ENCODE measurements around the gene G2E3. TPM values are rescaled to one million over a fixed set of nuclear protein-coding genes. Genes with fewer than 3 reads are reported as not detected.
A peak's percentile ranks its signal among the peaks of the same experiment; 100 is the strongest.

The G2E3 gene
- total and polyA plus RNA-seq, 4 donors: 2.4 to 14.0 (median 5.7) TPM

GRCh38 chr14:30656190-30656632 lies 97.3 kb downstream of the G2E3 start:
- Histone ChIP-seq H3K36me3 (ENCODE audit: control insufficient read depth in 4 of 4, insufficient read depth in 3 of 4, low read depth in 1 of 4, low read length in 3 of 4) (peaks cover 4 to 45% (median 25%) of the 10 kb centered on the region in 4 donors), H3K9me3 (ENCODE audit: control insufficient read depth in 4 of 4, low read length in 3 of 4) (no peaks in the 10 kb centered on the region), H3K4me1 (ENCODE audit: control insufficient read depth in 4 of 4, insufficient read depth in 4 of 4, low read length in 3 of 4) (peaks cover 0 to 7% (median 2%) of the 10 kb centered on the region in 4 donors), H3K27me3 (ENCODE audit: control insufficient read depth in 4 of 4, insufficient read depth in 4 of 4, low read length in 3 of 4) (no peaks in the 10 kb centered on the region), H3K4me3 (ENCODE audit: low read depth in 1 of 3, low read length in 3 of 3) (no peak overlapping the region), H3K27ac (ENCODE audit: low read depth in 1 of 2, low read length in 2 of 2) (peak overlapping the region in 1 of 2 donors; percentile 54), H3K9ac (ENCODE audit: low read depth in 1 of 2, low read length in 2 of 2) (no peak overlapping the region)
- DNase-seq (ENCODE audit: low spot score): peak; percentile 49
- 47% methylated on average over 8 of the region's 8 CpGs for WGBS
- TF ChIP-seq, protein P1, sequence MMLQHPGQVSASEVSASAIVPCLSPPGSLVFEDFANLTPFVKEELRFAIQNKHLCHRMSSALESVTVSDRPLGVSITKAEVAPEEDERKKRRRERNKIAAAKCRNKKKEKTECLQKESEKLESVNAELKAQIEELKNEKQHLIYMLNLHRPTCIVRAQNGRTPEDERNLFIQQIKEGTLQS (IDR thresholded peaks at IDR 0.05): no peak
- TF ChIP-seq RXRA (IDR thresholded peaks at IDR 0.05) (no peak), ZBTB33 (IDR thresholded peaks at IDR 0.05) (no peak), JUND (IDR thresholded peaks at IDR 0.05) (no peak), CTCF (IDR thresholded peaks at IDR 0.05; ENCODE audit: low read depth, low read length, missing input control) (peak; percentile 58), REST (IDR thresholded peaks at IDR 0.05) (no peak), SP1 (IDR thresholded peaks at IDR 0.05) (no peak), RAD21 (IDR thresholded peaks at IDR 0.05) (peak; percentile 67 to 80), YY1 (IDR thresholded peaks at IDR 0.05) (no peak), HNF4G (IDR thresholded peaks at IDR 0.05) (no peak), NR2F2 (IDR thresholded peaks at IDR 0.05) (no peak), HNF4A (conservative IDR thresholded peaks at IDR 0.05) (peak in 1 of 2 donors; percentile 30)
- TF ChIP-seq, protein P2, sequence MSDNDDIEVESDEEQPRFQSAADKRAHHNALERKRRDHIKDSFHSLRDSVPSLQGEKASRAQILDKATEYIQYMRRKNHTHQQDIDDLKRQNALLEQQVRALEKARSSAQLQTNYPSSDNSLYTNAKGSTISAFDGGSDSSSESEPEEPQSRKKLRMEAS (IDR thresholded peaks at IDR 0.05): no peak

GRCh38 chr14:30657050-30657449 lies 98.1 kb downstream of the G2E3 start:
- DNase-seq (ENCODE audit: low spot score): no peak
- peaks cover 4 to 46% (median 23%) of the 10 kb centered on the region in 4 donors for H3K36me3 ChIP-seq (ENCODE audit: control insufficient read depth in 4 of 4, insufficient read depth in 3 of 4, low read depth in 1 of 4, low read length in 3 of 4)
- H3K27me3 ChIP-seq (ENCODE audit: control insufficient read depth in 4 of 4, insufficient read depth in 4 of 4, low read length in 3 of 4): no peaks in the 10 kb centered on the region
- peaks cover 0 to 7% (median 2%) of the 10 kb centered on the region in 4 donors for H3K4me1 ChIP-seq (ENCODE audit: control insufficient read depth in 4 of 4, insufficient read depth in 4 of 4, low read length in 3 of 4)
- H3K27ac ChIP-seq (ENCODE audit: low read depth in 1 of 2, low read length in 2 of 2): peak overlapping the region in 1 of 2 donors; percentile 54
- WGBS: 81% methylated on average over 2 of the region's 2 CpGs
- H3K9ac ChIP-seq (ENCODE audit: low read depth in 1 of 2, low read length in 2 of 2): no peak overlapping the region
- no peaks in the 10 kb centered on the region for H3K9me3 ChIP-seq (ENCODE audit: control insufficient read depth in 4 of 4, low read length in 3 of 4)
- no peak overlapping the region for H3K4me3 ChIP-seq (ENCODE audit: low read depth in 1 of 3, low read length in 3 of 3)
- TF ChIP-seq HNF4A (conservative IDR thresholded peaks at IDR 0.05) (peak; percentile 8 to 28), RXRA (IDR thresholded peaks at IDR 0.05) (peak in 1 of 2 donors; percentile 9), NR2F2 (IDR thresholded peaks at IDR 0.05) (no peak), SP1 (IDR thresholded peaks at IDR 0.05) (no peak)
